ENCODE results near the gene NUMA1.

- TF ChIP-seq CTCF (IDR thresholded peaks at IDR 0.05; ENCODE audit: insufficient read depth, low read length) (no peak), POLR2AphosphoS5 (IDR thresholded peaks at IDR 0.05; ENCODE audit: low read depth) (no peak), REST (IDR thresholded peaks at IDR 0.05; ENCODE audit: insufficient replicate concordance, low read depth) (no peak)
Measured at GRCh38 chr11:72105888-72106287, 25.5 kb upstream of the NUMA1 start, which contains the start of gene TOMT.

Data from HL-60 (cell line).